ENCODE measurements around the gene RNF220.

Gene RNF220

DNA sequence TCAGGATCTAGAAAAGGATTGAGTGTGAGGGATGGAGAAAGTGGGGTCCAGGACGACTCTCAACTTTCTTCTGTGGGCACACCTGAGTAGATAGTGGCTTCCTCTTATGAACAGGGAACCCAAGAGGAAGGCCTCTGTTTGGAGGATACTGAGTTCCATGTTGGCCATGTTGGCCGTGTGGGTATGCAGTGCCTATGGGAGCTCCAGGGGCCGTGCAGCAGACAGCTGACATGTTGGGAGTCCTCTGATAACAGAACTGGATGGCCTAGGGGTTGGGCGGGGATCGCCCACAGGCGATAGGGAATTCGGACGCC is 226.2 kb downstream of the RNF220 start:
- ATAC-seq, result no peak; the same call in 2 of the 3 replicates
- TF ChIP-seq GLIS3 (CRISPR knock-in tag; IDR thresholded peaks at IDR 0.05) (no peak), ESRRG (CRISPR knock-in tag; IDR thresholded peaks at IDR 0.05) (no peak), SNAI2 (CRISPR knock-in tag; IDR thresholded peaks at IDR 0.05) (no peak), ISL1 (CRISPR knock-in tag; IDR thresholded peaks at IDR 0.05) (no peak), ZNF565 (CRISPR knock-in tag; conservative IDR thresholded peaks at IDR 0.05; ENCODE audit: low read depth) (no peak), OSR1 (CRISPR knock-in tag; IDR thresholded peaks at IDR 0.05) (no peak), ZFP3 (CRISPR knock-in tag; IDR thresholded peaks at IDR 0.05) (no peak), PPARA (CRISPR knock-in tag; IDR thresholded peaks at IDR 0.05; ENCODE audit: borderline replicate concordance) (no peak), ZNF8 (CRISPR knock-in tag; IDR thresholded peaks at IDR 0.05) (no peak), CSDC2 (CRISPR knock-in tag; IDR thresholded peaks at IDR 0.05) (no peak), RARB (CRISPR knock-in tag; IDR thresholded peaks at IDR 0.05) (no peak), ZNF70 (CRISPR knock-in tag; IDR thresholded peaks at IDR 0.05) (no peak)
- TF ChIP-seq, protein P1, sequence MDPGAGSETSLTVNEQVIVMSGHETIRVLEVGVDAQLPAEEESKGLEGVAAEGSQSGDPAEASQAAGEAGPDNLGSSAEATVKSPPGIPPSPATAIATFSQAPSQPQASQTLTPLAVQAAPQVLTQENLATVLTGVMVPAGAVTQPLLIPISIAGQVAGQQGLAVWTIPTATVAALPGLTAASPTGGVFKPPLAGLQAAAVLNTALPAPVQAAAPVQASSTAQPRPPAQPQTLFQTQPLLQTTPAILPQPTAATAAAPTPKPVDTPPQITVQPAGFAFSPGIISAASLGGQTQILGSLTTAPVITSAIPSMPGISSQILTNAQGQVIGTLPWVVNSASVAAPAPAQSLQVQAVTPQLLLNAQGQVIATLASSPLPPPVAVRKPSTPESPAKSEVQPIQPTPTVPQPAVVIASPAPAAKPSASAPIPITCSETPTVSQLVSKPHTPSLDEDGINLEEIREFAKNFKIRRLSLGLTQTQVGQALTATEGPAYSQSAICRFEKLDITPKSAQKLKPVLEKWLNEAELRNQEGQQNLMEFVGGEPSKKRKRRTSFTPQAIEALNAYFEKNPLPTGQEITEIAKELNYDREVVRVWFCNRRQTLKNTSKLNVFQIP (CRISPR knock-in tag; IDR thresholded peaks at IDR 0.05; ENCODE audit: borderline replicate concordance, low read depth), result no peak
- TF ChIP-seq, protein P2, sequence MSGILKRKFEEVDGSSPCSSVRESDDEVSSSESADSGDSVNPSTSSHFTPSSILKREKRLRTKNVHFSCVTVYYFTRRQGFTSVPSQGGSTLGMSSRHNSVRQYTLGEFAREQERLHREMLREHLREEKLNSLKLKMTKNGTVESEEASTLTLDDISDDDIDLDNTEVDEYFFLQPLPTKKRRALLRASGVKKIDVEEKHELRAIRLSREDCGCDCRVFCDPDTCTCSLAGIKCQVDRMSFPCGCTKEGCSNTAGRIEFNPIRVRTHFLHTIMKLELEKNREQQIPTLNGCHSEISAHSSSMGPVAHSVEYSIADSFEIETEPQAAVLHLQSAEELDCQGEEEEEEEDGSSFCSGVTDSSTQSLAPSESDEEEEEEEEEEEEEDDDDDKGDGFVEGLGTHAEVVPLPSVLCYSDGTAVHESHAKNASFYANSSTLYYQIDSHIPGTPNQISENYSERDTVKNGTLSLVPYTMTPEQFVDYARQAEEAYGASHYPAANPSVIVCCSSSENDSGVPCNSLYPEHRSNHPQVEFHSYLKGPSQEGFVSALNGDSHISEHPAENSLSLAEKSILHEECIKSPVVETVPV (CRISPR knock-in tag; IDR thresholded peaks at IDR 0.05), result no peak
- TF ChIP-seq, protein P3, sequence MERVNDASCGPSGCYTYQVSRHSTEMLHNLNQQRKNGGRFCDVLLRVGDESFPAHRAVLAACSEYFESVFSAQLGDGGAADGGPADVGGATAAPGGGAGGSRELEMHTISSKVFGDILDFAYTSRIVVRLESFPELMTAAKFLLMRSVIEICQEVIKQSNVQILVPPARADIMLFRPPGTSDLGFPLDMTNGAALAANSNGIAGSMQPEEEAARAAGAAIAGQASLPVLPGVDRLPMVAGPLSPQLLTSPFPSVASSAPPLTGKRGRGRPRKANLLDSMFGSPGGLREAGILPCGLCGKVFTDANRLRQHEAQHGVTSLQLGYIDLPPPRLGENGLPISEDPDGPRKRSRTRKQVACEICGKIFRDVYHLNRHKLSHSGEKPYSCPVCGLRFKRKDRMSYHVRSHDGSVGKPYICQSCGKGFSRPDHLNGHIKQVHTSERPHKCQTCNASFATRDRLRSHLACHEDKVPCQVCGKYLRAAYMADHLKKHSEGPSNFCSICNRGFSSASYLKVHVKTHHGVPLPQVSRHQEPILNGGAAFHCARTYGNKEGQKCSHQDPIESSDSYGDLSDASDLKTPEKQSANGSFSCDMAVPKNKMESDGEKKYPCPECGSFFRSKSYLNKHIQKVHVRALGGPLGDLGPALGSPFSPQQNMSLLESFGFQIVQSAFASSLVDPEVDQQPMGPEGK (CRISPR knock-in tag; IDR thresholded peaks at IDR 0.05; ENCODE audit: borderline replicate concordance), result no peak

DNA sequence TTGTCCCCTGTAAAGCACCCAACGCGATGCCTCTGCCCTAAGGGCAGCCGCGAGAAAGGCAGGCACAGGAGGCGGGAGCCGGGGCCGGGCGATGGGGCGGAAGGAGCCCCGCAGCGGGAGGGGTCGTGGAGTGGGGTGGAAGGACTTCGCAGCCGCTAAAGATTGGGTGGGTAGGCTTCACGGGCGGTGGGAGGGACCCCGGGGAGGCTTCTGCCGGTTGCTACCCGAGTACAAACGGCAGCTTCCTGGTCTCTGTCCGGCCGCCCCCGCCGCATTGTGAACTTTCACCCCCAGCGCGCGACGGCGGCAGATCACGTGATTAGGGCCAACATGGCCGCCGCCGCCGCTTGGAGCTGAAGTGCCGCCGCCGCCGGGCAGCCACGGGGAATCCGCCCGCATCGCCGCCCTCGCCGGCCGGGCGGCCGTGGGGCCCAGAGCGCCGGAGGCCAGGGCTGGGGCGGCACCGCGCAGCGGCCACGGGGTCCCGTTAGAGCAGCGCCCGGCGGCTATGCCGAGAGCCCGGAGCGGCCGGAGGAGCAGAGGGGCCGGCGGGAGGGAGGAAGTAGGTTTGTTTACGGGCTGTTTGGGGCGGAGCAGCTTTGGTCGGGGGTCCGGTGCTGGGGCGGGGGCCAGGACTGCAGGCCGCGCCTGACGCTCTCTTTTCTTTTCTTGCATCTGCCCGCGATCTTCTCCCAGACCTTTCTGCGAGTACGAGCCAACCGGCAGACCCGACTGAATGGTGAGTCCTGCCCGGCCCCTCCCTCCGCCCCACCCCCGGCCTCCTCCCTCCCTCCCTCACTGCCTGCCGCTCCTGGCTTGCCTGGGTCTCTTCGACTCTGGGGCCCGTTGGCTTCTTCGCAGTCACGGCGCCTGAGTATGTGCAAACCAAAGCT is 226.8 kb downstream of the RNF220 start:
- peak; percentile 87 for ATAC-seq
- TF ChIP-seq, protein P4, sequence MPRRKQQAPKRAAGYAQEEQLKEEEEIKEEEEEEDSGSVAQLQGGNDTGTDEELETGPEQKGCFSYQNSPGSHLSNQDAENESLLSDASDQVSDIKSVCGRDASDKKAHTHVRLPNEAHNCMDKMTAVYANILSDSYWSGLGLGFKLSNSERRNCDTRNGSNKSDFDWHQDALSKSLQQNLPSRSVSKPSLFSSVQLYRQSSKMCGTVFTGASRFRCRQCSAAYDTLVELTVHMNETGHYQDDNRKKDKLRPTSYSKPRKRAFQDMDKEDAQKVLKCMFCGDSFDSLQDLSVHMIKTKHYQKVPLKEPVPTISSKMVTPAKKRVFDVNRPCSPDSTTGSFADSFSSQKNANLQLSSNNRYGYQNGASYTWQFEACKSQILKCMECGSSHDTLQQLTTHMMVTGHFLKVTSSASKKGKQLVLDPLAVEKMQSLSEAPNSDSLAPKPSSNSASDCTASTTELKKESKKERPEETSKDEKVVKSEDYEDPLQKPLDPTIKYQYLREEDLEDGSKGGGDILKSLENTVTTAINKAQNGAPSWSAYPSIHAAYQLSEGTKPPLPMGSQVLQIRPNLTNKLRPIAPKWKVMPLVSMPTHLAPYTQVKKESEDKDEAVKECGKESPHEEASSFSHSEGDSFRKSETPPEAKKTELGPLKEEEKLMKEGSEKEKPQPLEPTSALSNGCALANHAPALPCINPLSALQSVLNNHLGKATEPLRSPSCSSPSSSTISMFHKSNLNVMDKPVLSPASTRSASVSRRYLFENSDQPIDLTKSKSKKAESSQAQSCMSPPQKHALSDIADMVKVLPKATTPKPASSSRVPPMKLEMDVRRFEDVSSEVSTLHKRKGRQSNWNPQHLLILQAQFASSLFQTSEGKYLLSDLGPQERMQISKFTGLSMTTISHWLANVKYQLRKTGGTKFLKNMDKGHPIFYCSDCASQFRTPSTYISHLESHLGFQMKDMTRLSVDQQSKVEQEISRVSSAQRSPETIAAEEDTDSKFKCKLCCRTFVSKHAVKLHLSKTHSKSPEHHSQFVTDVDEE (CRISPR knock-in tag; IDR thresholded peaks at IDR 0.05), result peak; percentile 55; the same call in 1 of the 2 replicates
- TF ChIP-seq CSDC2 (CRISPR knock-in tag; IDR thresholded peaks at IDR 0.05) (peak; percentile 66; the same call in 1 of the 2 replicates), ZNF565 (CRISPR knock-in tag; conservative IDR thresholded peaks at IDR 0.05; ENCODE audit: low read depth) (no peak), ZFP3 (CRISPR knock-in tag; IDR thresholded peaks at IDR 0.05) (peak; percentile 75), ZC3H10 (CRISPR knock-in tag; IDR thresholded peaks at IDR 0.05) (peak; percentile 52; the same call in 1 of the 2 replicates), OSR1 (CRISPR knock-in tag; IDR thresholded peaks at IDR 0.05) (no peak)

DNA sequence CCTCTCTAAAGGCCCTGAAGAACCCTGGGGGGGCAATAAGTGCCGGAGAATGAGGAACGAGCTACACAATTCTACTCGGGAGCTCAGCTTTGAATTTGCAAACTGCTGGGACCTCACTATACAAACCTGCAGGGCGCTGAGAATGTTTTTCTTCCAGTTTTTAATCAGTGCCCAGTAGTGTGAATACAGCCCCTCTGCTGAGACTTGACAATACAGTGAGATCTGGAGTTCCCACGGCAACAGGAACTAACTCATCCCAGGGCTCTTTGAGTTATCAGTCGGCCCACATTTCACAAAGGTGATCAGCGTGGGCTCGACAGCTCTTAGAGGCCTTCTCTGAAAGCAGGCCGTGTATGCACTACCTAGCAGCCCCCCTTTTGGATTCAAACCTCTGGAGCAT is 227.5 kb downstream of the RNF220 start:
- 0 out of 2 replicates have a peak, but pooled peaks have one; percentile 43 for TF ChIP-seq PPARA (CRISPR knock-in tag; IDR thresholded peaks at IDR 0.05; ENCODE audit: borderline replicate concordance)
- no peak for TF ChIP-seq ZFP30 (CRISPR knock-in tag; IDR thresholded peaks at IDR 0.05)
- peak; percentile 33 for ATAC-seq

DNA sequence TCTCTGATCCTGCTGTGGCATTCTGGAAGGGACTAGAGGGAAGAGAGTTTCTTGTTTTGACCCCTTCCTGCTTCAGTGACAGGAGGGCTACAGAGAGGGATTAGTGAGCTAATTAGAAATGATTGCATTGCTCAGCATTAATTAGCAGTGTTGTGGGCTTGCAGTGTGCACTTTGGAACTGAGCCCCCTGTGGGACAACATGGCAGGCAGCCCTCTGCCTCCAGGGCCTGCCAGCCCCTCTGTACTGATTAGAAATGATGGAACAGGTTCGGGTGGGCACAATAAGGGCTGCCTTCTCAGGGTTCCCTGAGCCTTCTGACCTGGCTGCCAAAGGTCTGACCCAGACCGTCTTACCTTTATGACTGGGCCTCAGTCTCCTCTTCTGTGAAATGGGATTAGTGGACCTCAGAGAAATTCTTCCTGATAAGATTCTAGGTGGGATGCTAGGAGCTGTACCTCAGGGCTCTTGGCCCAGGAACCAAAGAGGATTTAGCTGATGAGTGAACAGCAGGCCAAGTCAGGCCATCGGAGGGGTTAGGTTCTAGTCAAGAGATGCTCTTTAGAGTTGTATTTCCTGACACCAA is 229.6 kb downstream of the RNF220 start:
- no peak for ATAC-seq
- TF ChIP-seq, protein P4 (CRISPR knock-in tag; IDR thresholded peaks at IDR 0.05), result no peak
- TF ChIP-seq, protein P1 (CRISPR knock-in tag; IDR thresholded peaks at IDR 0.05; ENCODE audit: borderline replicate concordance, low read depth), result no peak
- TF ChIP-seq ZNF70 (CRISPR knock-in tag; IDR thresholded peaks at IDR 0.05) (no peak), RARB (CRISPR knock-in tag; IDR thresholded peaks at IDR 0.05) (no peak), OSR1 (CRISPR knock-in tag; IDR thresholded peaks at IDR 0.05) (no peak), ZNF565 (CRISPR knock-in tag; conservative IDR thresholded peaks at IDR 0.05; ENCODE audit: low read depth) (no peak), BACH2 (CRISPR knock-in tag; IDR thresholded peaks at IDR 0.05; ENCODE audit: borderline replicate concordance) (no peak), CSDC2 (CRISPR knock-in tag; IDR thresholded peaks at IDR 0.05) (no peak), TCF4 (CRISPR knock-in tag; IDR thresholded peaks at IDR 0.05; ENCODE audit: borderline replicate concordance) (no peak)

Data from SK-N-SH treated with all-trans-retinoic acid at 6 μM for 48 hours (cell line).